Hematopoietic multipotent progenitor cell (in vitro differentiated cells): ENCODE measurements around the gene PCDHGA7. TPM values are rescaled to one million over a fixed set of nuclear protein-coding genes. Genes with fewer than 3 reads are reported as not detected.
"Not testable (repeated sequence)": the region's sequence is repeated elsewhere in the genome, so short reads cannot be mapped to it uniquely, and the experiment has no call there.

Source experiments
- DNase-seq, 3 donors: peaks; one replicate each; pipeline ENCODE4 v3.0.0-alpha.2; 2011 to 2015; ENCODE audit warnings: low read depth in 2 of 3, low spot score in 2 of 3
- total RNA-seq: library from RNA; depleted of rRNA; stranded (reverse); fragments of >200 nt; gene quantifications from one replicate; pipeline ENCODE4 v1.2.3, GENCODE V29; 2012

The PCDHGA7 gene
- total RNA-seq, 1 donor, result 0.81 TPM

DNA sequence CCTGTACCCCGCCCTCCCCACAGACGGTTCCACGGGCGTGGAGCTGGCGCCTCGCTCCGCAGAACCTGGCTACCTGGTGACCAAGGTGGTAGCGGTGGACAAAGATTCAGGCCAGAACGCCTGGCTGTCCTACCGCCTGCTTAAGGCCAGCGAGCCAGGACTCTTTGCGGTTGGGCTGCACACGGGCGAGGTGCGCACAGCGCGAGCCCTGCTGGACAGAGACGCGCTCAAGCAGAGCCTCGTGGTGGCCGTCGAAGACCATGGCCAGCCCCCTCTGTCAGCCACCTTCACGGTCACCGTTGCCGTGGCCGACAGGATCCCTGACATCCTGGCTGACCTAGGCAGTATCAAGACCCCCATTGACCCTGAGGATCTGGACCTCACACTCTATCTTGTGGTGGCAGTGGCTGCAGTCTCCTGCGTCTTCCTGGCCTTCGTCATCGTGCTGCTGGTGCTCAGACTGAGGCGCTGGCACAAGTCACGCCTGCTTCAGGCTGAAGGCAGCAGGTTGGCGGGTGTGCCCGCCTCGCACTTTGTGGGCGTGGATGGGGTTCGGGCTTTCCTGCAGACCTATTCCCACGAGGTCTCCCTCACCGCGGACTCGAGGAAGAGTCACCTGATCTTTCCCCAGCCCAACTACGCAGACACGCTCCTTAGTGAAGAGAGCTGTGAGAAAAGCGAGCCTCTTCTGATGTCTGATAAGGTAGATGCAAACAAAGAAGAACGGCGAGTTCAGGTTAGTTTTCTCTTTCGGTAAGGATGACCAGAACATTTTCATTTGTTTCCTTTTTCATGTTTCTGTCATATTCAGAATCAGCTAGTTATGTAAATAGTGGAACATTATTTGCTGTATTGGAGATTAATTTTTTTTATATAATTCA is 16.3 kb upstream of the PCDHGA7 start:
- DNase-seq, result no peak

DNA sequence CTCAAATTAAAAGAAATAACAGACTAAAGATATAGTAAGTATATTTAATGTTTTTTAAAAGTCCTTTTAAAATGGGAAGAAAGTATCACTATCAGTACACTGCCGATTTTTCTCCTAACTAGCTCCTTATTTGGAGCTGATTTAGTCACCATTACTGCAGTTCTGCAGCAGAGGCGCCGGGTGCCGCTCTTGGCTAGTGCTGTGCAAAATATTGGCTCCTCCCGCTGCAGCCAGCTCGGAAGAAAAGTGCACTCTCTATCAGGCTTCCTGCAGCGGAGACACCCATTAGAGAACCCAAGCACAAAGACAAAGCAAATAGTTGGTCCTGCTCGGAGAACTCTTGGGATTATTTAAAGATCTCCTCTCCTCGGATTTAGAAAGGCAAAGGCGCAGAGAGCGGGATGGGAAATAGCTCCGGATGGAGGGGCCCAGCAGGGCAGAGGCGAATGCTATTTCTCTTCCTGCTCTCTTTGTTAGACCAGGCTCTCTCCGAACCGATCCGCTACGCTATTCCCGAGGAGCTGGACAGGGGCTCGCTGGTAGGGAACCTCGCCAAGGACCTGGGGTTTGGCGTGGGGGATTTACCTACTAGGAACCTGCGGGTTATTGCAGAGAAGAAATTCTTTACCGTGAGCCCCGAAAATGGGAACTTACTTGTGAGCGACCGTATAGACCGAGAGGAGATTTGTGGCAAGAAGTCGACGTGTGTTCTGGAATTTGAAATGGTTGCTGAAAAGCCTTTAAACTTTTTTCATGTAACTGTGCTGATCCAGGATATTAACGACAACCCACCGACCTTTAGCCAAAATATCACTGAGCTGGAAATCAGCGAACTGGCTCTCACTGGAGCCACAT is 12.3 kb upstream of the PCDHGA7 start, which contains the start of gene PCDHGB3:
Gene PCDHGB3, plus strand, starts transcription at position 249 of the 855 bp plus-strand sequence. Its CDS starts 153 bp downstream, at position 402.
- DNase-seq, result peak in 2 of 3 donors; percentile 55 to 69

DNA sequence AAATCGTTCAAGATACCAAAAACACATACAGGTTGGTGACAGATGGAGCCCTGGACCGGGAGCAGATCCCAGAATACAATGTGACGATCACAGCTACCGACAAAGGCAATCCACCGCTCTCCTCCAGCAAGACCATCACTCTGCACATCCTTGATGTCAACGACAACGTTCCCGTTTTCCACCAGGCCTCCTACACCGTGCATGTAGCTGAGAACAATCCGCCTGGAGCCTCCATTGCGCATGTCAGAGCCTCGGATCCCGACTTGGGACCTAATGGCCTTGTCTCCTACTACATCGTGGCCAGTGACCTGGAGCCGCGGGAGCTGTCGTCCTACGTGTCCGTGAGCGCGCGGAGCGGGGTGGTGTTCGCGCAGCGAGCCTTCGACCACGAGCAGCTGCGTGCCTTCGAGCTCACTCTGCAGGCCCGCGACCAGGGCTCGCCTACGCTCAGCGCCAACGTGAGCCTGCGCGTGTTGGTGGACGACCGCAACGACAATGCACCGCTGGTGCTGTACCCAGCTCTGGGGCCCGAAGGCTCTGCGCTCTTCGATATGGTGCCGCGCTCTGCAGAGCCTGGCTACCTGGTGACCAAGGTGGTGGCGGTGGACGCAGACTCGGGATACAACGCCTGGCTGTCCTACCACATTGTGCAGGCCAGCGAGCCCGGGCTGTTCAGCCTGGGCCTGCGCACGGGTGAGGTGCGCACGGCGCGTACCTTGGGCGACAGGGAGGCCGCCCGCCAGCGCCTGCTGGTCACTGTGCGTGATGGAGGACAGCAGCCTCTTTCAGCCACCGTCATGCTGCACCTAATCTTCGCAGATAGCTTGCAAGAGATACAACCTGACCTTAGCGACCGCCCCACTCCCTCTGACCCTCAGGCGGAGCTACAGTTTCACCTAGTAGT is 10.7 kb upstream of the PCDHGA7 start:
- no peak for DNase-seq

DNA sequence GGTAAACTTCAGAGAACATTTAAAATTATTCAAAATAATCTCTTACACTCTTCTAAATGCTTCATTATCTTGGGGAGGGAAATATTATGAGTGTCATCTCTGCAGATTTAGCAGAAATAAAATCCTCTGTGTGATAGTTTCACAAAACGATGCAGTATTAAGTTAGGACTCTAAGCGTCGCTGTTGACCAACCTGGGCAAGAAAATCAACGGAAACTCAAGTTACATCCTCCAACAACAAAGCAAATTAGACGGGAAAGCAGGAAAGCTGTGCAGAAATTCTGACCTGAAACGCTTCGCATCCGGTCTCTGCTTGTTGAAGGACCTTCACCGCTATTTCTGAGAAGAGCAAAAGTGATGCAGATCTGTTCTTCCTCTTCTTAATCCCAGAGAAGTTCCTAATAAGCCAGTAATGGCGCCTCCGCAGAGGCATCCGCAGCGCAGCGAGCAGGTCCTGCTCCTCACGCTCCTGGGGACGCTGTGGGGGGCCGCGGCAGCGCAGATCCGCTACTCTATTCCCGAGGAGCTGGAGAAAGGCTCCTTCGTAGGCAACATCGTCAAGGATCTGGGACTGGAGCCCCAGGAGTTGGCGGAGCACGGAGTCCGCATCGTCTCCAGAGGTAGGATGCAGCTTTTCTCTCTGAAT is 8.7 kb upstream of the PCDHGA7 start, which contains the start of gene PCDHGA6:
Gene PCDHGA6, plus strand, starts transcription at position 219 of the 645 bp plus-strand sequence. Its CDS starts 193 bp downstream, at position 412.
- no peak for DNase-seq

DNA sequence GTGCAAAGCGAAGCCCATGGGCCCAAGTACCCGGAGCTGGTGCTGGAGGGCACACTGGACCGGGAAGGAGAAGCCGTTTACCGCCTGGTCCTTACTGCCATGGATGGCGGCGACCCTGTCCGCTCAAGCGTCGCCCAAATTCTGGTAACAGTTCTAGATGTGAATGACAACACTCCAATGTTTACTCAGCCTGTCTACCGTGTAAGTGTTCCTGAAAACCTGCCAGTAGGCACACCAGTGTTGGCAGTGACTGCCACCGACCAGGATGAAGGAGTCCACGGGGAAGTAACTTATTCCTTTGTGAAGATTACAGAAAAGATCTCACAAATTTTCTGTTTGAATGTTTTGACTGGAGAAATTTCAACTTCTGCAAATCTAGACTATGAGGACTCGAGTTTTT is 7.9 kb upstream of the PCDHGA7 start:
- DNase-seq, result no peak

DNA sequence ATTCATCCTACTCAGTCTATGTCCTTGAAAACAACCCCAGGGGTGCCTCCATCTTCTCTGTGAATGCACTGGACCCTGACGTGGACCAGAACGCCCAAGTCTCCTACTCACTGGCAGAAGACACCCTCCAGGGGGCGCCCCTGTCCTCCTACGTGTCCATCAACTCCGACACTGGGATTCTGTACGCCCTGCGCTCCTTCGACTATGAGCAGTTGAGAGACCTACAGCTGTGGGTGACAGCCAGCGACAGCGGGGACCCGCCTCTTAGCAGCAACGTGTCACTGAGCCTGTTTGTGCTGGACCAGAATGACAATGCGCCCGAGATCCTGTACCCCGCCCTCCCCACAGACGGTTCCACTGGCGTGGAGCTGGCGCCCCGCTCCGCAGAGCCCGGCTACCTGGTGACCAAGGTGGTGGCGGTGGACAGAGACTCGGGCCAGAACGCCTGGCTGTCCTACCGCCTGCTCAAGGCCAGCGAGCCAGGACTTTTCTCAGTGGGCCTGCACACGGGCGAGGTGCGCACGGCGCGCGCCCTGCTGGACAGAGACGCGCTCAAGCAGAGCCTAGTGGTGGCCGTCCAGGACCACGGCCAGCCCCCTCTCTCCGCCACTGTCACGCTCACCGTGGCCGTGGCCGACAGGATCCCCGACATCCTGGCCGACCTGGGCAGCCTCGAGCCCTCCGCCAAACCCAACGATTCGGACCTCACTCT is 6.9 kb upstream of the PCDHGA7 start:
- not testable (repeated sequence) for DNase-seq

DNA sequence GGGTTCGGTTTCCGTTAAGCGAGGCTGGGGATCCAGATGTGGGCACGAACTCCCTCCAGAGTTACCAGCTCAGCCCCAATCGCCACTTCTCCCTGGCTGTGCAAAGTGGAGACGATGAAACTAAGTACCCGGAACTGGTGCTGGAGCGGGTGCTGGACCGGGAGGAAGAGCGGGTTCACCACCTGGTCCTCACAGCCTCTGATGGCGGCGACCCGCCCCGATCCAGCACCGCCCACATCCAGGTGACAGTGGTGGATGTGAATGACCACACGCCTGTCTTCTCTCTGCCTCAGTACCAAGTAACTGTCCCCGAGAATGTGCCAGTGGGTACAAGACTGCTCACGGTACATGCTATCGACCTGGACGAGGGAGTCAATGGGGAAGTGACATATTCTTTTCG is 803 bp downstream of the PCDHGA7 start:
- DNase-seq, result no peak

DNA sequence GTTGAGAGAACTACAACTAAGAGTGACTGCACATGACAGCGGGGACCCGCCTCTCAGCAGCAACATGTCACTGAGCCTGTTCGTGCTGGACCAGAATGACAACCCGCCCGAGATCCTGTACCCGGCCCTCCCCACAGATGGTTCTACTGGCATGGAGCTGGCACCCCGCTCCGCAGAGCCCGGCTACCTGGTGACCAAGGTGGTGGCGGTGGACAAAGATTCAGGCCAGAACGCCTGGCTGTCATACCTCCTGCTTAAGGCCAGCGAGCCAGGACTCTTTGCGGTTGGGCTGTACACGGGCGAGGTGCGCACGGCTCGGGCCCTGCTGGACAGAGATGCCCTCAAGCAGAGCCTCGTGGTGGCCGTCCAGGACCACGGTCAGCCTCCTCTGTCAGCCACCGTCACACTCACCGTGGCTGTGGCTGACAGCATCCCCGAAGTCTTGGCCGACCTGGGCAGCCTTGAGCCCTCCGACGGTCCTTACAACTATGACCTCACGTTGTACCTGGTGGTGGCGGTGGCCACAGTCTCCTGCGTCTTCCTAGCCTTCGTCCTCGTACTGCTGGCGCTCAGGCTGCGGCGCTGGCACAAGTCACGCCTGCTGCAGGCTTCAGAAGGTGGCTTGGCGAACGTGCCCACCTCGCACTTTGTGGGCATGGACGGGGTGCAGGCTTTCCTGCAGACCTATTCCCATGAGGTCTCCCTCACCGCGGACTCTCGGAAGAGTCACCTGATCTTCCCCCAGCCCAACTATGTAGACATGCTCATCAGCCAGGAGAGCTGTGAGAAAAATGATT is 2.1 kb downstream of the PCDHGA7 start:
- no peak for DNase-seq

DNA sequence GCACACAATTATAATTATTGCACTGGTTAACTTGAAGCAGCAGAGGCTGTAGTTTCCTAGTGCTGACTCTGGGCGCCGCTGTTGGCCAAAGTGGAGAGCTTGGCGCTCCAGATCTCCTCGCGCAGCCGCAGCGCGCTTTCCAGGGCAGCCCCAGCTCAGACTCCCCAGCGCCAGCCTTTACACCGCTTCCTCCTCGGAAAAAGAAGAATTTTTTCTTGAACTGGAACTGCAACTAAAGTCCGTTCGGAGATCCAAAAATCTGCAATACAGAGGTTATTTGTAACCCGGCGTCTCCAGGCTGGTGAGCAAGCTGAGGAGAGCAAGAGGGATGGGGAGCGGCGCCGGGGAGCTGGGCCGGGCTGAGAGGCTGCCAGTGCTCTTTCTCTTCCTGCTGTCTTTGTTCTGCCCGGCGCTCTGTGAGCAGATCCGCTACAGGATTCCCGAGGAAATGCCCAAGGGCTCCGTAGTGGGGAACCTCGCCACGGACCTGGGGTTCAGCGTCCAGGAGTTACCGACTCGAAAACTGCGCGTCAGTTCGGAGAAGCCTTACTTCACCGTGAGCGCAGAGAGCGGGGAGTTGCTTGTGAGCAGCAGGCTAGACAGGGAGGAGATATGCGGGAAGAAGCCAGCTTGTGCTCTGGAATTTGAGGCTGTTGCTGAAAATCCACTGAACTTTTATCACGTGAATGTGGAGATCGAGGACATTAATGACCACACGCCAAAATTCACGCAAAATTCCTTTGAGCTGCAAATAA is 5.2 kb downstream of the PCDHGA7 start, which contains the start of gene PCDHGB4:
Gene PCDHGB4, plus strand, starts transcription at position 142 of the 755 bp plus-strand sequence. Its CDS starts 187 bp downstream, at position 329.
- peak in 1 of 3 donors; percentile 59 for DNase-seq

DNA sequence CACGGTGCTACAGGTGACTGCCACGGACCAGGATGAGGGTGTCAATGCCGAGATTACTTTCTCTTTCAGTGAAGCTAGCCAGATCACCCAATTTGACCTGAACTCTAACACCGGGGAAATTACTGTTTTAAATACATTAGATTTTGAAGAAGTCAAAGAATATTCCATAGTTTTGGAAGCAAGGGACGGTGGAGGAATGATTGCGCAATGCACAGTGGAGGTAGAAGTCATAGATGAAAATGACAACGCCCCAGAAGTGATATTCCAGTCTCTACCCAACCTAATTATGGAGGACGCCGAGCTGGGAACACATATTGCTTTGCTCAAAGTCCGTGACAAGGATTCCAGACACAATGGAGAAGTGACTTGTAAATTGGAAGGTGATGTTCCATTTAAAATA is 6.1 kb downstream of the PCDHGA7 start:
- no peak for DNase-seq

DNA sequence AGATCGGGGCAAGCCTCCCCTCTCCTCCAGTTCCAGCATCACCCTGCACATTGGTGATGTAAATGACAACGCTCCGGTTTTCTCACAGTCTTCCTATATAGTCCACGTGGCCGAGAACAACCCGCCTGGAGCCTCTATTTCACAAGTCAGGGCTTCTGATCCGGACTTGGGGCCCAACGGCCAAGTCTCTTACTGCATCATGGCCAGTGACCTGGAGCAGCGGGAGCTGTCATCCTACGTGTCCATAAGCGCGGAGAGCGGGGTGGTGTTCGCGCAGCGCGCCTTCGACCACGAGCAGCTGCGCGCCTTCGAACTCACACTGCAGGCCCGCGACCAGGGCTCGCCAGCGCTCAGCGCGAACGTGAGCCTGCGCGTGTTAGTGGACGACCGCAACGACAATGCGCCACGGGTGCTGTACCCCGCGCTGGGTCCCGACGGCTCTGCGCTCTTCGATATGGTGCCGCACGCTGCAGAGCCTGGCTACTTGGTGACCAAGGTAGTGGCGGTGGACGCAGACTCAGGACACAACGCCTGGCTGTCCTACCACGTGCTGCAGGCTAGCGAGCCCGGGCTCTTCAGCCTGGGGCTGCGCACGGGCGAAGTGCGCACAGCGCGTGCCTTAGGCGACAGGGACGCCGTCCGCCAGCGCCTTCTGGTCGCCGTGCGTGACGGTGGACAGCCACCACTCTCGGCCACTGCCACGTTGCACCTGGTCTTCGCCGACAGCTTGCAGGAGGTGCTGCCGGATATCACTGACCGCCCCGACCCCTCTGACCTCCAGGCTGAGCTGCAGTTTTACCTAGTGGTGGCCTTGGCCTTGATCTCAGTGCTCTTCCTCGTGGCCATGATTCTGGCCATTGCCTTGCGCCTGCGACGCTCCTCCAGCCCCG is 6.9 kb downstream of the PCDHGA7 start:
- no peak for DNase-seq

DNA sequence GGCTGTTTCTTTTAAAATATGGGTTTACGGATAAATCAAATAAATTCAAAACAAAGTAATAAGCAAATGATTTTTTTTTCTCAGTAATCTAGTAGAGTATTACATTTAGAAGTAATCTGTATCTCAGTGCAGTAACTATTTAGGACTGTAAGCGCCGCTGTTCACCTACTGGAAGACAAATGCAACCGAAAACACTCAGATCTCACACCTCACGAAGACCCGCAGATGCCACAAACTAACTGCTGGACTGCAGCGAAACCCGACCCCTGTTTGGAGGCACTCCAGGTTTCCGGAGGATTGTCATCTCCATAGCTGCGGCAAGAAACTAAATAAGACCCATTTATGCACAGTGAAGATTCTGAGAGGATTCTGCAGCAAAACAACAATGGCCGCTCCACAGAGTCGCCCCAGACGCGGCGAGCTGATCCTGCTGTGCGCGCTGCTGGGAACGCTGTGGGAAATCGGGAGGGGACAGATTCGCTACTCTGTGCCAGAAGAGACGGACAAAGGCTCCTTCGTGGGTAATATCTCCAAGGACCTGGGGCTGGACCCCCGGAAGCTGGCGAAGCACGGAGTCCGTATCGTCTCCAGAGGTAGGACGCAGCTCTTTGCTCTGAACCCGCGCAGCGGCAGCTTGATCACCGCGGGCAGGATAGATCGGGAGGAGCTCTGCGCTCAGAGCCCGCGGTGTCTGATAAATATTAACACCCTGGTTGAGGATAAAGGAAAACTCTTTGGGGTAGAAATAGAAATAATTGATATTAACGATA is 10.1 kb downstream of the PCDHGA7 start, which contains the start of gene PCDHGA8:
Gene PCDHGA8, plus strand, starts transcription at position 205 of the 770 bp plus-strand sequence. Its CDS starts 181 bp downstream, at position 386.
- DNase-seq, result no peak

DNA sequence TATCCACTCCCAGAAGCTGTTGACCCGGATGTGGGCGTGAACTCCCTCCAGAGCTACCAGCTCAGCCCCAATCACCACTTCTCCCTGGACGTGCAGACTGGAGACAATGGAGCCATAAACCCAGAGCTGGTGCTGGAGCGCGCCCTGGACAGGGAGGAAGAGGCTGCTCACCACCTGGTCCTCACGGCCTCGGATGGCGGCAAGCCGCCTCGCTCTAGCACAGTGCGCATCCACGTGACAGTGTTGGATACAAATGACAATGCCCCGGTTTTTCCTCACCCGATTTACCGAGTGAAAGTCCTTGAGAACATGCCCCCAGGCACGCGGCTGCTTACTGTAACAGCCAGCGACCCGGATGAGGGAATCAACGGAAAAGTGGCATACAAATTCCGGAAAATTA is 10.7 kb downstream of the PCDHGA7 start:
- DNase-seq, result no peak

DNA sequence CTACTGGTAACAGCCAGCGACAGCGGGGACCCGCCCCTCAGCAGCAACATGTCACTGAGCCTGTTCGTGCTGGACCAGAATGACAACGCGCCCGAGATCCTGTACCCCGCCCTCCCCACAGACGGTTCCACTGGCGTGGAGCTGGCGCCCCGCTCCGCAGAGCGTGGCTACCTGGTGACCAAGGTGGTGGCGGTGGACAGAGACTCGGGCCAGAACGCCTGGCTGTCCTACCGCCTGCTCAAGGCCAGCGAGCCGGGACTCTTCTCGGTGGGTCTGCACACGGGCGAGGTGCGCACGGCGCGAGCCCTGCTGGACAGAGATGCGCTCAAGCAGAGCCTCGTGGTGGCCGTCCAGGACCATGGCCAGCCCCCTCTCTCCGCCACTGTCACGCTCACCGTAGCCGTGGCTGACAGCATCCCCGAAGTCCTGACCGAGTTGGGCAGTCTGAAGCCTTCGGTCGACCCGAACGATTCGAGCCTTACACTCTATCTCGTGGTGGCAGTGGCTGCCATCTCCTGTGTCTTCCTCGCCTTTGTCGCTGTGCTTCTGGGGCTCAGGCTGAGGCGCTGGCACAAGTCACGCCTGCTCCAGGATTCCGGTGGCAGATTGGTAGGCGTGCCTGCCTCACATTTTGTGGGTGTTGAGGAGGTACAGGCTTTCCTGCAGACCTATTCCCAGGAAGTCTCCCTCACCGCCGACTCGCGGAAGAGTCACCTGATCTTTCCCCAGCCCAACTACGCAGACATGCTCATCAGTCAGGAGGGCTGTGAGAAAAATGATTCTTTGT is 12.1 kb downstream of the PCDHGA7 start:
- not testable (repeated sequence) for DNase-seq
